CD4-positive, alpha-beta T cell treated with Interleukin-6 at 100 ng/mL for 8 hours (primary cell): ENCODE results near the gene MTFMT.
"Not testable (repeated sequence)": the region's sequence is repeated elsewhere in the genome, so short reads cannot be mapped to it uniquely, and the experiment has no call there.

Experiments
- DNase-seq: peaks from one replicate; pipeline ENCODE4 v3.0.0-alpha.2; 2020; ENCODE audit warnings: mixed read lengths, low spot score

Gene MTFMT

GRCh38 chr15:65060641-65061397, 31.4 kb upstream of the MTFMT start:
- DNase-seq: no peak

- no peak for DNase-seq
Measured at GRCh38 chr15:65059931-65060596, 30.6 kb upstream of the MTFMT start.

GRCh38 chr15:65059369-65059750, 29.9 kb upstream of the MTFMT start:
- DNase-seq: no peak

- no peak for DNase-seq
Measured at GRCh38 chr15:65058394-65059368, 29.2 kb upstream of the MTFMT start.

- DNase-seq: no peak
Measured at GRCh38 chr15:65057549-65057940, 28.1 kb upstream of the MTFMT start.

GRCh38 chr15:65056868-65057548, 27.6 kb upstream of the MTFMT start:
- DNase-seq: no peak

GRCh38 chr15:65056106-65056505, 26.7 kb upstream of the MTFMT start:
- DNase-seq: no peak

GRCh38 chr15:65055201-65055870, 25.9 kb upstream of the MTFMT start:
- no peak for DNase-seq

GRCh38 chr15:65054333-65055200, 25.1 kb upstream of the MTFMT start:
- DNase-seq: peak; percentile 42

- DNase-seq: no peak
Measured at GRCh38 chr15:65052956-65053355, 23.5 kb upstream of the MTFMT start.

GRCh38 chr15:65051266-65051665, 21.8 kb upstream of the MTFMT start:
- no peak for DNase-seq

GRCh38 chr15:65050270-65050669, 20.8 kb upstream of the MTFMT start:
- no peak for DNase-seq

- DNase-seq: peak; percentile 85
Measured at GRCh38 chr15:65049418-65049840, 20.0 kb upstream of the MTFMT start.

- no peak for DNase-seq
Measured at GRCh38 chr15:65048241-65048640, 18.8 kb upstream of the MTFMT start.

- DNase-seq: no peak
Measured at GRCh38 chr15:65044724-65045481, 15.5 kb upstream of the MTFMT start, which contains the start of gene SLC51B. SLC51B (plus strand) TSS chr15:65045387; CDS start chr15:65050005, 4,618 bp downstream.

- DNase-seq: not testable (repeated sequence)
Measured at GRCh38 chr15:65044218-65044617, 14.8 kb upstream of the MTFMT start.

- no peak for DNase-seq
Measured at GRCh38 chr15:65042776-65043327, 13.4 kb upstream of the MTFMT start.

- DNase-seq: no peak
Measured at GRCh38 chr15:65041787-65042186, 12.3 kb upstream of the MTFMT start.

GRCh38 chr15:65040461-65040860, 11.0 kb upstream of the MTFMT start:
- DNase-seq: no peak
